CD4-positive, alpha-beta T cell treated with Interferon alpha-2 for 1 hour (primary cell): Measurements from ENCODE around the gene ETV7.
"Not testable (repeated sequence)": the region's sequence is repeated elsewhere in the genome, so short reads cannot be mapped to it uniquely, and the experiment has no call there.

Experiments
- DNase-seq, 2 donors: peaks; one replicate each; pipeline ENCODE4 v3.0.0-alpha.2; 2020 to 2022

ETV7 gene

DNA sequence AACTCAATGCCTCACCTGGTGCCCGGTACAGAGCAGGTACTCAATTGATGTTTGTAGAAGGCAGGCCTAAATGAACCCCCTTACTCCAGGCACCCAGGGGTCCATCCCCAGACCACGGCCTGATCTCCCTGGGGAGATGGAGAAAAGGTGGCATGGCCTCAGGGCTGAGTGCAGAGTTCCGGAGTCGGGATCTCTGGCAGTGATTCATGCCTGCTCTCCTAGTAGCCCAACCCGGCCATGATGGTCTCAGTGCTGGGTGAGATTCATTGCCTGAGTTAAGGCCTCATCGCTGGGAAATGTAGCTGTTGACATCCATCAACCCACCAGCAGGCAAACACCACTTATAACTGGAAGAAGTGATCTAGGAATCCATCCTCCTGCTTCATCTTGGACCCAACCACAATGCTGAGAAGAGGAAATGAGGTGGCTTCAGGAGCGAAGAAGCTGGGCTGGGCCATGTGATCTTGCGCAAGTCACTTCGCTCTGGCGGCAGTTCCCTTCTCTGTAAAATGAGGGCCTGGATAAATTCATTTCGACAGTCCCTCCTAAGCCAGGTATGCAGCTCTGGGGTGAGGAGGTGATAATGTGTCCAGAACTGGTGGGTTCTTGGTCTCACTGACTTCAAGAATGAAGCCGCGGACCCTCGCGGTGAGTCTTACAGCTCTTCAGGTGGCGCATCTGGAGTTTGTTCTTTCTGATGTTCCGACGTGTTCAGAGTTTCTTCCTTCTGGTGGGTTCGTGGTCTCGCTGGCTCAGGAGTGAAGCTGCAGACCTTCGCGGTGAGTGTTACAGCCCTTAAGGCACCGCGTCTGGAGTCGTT, 24.7 kb downstream of the ETV7 start:
- no peak for DNase-seq

DNA sequence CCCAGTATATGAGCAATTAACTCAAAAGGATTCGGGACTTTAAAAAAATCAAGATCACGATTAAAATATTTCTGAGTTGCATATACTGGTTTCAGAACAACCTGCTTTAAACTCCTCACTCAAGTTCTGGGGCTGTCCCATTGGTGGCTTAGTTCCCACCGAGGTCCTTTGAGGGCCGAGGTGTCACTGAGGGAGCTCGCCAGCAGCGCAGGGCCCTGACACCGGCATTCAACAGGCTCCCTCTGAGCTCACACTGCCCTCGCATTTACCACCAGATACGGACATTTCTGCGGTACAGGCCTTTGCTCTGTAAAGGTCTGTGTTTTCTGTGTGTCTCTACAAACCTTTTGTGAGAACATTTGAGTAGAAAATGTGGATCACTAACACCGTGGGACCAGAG, 26.4 kb downstream of the ETV7 start:
- DNase-seq: no peak

DNA sequence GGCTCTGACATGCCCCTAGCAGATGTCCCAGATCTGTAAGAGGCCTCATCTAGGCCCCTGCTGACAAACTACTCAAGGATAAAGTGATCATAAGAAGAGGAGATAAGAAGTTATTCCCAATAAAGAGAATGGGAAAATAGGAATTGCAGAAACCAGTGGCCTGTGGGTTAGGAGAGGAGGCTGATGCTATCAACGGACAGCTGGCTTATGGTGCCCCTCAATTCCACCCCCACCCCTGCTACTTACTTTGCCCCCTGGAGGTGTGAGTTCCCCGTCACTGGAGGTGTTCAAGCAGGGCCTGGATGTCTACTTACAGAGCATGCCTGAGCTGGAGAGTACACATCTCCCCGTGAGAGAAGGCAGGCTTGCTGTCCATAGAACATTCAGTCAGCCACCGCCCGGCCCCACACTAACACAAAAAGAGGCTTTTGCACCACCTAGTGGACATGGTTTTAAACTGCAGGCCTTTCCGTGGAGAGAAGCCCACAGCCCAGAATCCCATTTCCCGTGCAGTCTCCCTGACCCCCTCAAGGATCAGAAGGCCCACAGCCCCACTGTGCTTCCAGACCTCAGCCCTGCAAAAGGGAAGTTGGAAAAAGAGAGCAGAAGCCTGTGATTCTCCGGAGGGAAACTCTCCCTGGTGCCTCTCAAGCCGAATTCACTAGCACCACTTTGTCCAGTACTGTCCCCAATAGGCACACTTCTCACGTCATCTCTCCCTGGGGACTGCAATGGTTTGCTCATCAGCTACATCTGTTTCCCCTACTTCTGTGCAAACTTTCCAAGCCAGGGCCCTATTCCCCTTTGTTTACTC, 27.0 kb downstream of the ETV7 start:
- peak; percentile 71 to 78 for DNase-seq

DNA sequence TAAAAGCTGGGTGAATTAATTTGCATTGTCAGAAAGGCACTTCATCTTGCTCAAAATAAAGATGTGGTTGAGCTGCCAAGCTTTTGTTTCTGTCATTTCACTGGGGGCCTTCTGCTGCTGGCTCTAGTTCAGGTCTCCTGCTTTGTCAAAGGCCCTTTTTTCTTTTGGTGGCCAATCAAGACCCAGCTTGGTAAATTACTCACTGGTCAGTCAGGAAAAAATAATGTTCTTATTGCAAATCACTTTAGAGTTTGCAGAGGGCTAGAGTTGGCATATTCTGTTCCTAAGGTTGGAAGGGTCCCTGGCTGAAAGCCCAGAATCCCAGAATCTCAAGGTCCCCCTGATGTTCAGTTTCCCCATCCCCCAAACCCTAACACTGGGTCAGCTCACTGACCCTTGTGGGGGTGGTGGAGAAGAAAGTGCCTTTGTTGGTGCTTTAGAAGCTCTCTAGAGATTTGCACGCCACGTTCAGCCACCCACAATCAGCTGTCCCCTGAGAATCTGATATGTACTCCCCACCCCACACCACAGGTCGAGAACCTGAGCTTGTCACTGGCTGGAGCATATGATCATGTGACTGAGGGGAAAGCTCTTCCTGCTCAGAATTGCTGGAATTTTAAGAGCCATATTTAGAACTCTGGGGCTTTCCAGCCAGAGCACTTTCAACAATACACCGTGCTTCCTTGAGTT, 29.1 kb downstream of the ETV7 start:
- no peak for DNase-seq

DNA sequence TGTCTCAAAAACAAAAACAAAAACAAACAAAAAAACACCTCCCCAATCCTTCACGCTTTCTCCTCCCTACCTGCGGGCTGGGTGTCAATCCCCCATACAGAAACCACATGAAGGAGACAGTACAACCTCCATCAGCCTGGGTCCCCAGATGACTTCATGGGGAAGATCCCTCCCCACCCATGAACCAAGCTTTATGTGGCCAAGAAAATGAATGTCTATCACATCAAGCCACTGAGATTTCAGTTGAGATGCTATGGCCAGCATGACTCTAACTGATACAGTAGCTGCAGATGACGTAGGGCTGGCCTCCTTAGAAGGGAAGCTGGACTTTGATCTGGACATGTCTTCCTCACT, 29.6 kb downstream of the ETV7 start:
- DNase-seq: no peak

DNA sequence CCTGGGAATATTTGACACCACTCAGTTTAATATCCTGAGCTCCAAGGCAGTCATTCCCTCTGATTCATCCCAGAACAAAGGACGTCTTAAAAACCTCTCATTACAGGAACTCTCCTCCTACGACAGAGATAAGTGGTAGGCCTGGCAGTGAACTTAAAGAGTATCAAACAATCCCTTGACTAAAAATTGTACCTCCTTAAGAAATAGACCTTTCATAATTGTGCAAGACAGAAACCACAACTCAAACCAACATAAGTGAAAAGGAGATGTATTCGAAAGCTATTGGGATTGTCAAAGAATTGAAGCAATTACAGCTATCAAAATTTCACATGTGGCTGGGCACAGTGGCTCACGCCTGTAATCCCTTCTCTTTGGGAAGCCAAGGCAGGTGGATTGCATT, 31.6 kb downstream of the ETV7 start:
- DNase-seq: no peak

DNA sequence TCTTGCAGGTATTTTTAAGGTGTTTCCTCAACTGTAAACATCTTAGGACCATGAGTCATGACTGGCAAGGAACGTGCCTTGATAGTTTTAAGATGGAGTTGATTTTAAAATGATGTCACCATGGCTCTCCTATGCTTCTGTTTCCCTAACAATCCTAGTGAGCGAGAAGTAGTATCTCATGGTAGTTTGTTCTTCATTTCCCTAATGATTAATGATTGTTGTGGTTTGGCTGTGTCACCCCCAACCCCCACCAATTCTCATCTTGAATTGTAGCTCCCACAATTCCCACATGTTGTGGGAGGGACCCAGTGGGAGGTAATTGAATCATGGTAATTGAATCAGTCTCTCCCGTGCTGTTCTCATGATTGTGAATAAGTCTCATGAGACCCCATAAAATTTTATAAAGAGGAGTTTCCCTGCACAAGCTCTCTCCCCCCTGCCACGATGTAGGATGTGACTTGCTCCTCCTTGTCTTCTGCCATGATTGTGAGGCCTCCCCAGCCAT, 34.0 kb downstream of the ETV7 start:
- no peak for DNase-seq

DNA sequence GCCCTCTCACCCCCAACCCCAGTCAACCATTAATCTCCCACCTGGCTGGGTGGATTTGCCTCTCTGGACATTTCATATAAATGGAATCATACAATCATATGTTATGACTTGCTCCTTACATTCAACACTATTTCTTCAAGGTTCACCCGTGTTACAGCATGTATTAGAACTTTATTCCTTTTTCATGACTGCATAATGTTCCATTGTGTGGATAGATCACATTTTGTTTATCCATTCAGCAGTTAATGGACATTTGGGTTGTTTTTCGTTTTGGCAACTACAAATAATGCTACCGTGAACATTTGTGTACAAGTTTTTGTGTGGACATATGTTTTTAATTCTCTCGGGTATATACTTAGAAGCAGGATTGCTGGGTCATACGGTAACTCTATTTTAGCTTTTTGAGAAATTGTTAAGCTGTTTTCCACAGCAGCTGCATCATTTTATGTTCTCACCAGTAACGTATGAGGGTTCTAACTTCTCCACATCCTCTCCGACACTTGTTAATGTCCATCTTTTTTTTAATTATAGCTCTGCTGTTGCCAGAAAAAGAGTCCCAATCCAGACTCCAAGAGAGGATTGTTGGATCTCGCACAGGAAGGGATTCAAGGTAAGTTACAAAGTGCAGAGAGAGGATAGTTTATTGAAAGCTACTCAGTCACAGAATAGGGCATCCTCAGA, 34.9 kb downstream of the ETV7 start:
- no peak for DNase-seq

DNA sequence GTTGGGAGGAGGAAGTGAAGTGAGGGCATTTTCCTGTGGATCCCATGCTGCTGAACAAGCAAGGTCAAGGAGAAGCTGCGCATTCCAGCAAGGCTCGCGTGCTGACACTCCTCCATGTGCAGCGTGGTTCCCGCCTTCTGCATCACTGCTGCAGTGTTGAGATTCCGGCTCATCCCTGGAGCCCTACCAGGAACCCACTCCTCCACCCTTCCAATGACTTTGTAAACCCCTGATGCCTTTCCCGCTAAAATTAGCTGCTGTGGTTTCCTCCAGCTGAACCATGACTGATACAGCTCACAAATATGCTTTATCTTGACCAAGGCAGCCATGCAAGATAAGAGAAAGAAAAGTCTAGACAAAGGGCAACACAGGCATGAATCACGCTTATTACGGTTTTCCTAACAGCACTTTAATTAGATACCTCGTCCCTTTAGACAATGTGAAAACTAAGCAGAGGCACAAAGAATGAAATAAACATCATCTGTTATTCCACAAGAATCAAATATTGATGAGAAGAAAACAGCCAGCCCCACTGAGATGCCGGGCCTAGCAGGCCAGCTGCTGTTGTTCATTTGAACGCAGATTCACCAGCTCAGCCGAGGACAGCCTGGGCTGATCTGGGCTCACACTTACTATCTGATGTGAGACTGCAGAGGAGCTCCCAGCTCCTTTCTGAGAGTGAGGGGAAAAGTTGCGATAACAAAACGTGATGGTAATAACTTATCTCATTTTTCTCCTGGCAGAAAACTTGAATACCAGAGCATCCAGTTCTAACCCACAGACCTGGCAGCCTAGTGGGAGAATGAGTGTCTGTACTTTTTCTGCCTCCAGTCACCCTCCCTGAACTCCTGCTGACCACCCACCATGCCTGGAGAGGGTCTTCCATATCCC, 36.5 kb downstream of the ETV7 start:
- no peak for DNase-seq

DNA sequence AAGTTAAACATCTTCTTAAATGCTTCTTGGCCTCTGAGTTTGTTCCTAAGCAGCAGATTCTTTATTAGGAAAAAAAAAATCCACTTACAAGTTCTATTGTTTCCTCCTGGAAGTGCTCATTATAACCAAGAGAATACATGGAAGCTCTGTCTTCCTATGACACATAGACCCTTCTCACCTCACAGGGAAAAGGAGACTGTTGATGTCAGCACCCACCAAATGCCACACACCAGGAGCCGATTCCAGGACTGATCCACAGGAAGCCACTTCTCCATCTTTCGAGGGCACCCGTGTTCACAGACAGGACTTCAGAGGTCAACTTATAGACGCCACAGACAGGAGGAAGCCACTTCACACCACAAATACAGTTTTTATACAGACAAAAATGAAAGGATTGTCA, 37.4 kb downstream of the ETV7 start:
- DNase-seq: no peak

DNA sequence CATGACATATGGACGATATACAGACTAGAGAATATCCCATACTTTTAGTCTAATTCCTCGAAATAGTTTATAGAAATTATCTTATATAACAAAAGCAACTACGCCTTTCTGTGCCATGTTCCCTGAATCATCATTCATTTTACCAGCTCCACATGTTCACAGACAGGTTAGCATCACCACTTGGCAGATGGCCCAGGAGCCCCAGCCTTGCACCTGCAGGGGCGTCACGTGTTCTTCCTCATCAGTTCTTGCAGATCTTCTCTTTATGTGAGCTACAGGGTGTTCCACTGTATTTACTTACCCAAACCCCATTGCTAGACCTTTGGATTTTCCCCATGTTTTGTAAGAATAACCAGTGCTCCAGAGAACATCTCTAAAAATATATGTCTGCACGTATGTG, 38.2 kb downstream of the ETV7 start:
- no peak for DNase-seq

DNA sequence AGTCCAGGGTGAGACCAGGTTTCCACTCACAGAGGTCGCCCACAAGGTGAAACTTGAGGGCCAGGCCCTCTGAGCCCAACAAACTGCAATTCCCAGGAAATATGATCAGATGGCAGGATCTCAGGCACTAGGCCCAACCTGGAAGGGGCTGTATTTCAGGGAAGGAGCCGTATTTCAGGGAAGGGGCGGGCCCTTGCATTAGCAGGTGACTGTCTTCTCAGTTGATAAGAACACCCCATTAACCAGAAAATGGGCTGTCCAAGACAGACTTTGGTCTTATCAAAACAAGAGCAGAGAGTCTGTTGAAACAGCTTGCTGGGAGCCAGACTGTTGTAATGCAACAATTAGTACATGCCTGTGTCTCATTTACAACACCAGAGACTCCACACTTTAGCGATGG, 39.8 kb downstream of the ETV7 start:
- no peak for DNase-seq

DNA sequence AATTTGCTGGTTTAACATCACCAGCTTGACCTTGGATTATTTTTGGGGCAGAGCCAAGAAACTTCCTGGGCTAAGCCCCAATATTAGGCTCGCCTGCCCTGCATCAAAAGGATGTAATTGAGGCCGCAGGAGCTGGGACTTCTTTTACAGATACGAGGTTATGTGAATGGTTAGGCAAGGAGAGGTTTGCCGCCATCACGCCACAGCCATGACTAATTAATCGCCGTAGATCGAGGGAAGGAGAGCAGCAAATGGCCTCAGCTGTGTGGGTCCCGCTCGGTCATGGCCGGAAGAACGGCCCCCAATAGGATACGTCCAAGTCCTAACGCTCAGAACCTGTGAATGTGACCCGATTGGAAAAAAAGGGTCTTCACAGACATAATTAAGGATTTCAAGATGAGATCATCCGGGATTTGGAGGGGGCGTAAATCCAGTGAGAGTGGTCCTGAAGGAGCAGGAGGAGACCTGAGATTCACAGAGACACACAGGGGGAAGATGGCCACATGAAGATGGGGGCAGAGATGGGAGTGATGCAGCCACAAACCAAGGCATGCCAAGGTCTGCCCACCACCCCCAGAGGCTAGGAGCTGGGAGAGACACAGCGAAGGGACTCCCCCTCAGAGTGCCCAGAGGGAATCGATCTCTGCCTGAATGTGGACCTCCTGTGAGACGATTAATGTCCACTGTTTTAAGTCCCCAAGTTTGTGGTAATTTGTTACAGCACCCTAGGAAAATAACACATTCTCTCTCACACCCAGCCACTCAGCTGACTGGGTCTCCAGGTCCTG, 40.8 kb downstream of the ETV7 start:
- no peak for DNase-seq

DNA sequence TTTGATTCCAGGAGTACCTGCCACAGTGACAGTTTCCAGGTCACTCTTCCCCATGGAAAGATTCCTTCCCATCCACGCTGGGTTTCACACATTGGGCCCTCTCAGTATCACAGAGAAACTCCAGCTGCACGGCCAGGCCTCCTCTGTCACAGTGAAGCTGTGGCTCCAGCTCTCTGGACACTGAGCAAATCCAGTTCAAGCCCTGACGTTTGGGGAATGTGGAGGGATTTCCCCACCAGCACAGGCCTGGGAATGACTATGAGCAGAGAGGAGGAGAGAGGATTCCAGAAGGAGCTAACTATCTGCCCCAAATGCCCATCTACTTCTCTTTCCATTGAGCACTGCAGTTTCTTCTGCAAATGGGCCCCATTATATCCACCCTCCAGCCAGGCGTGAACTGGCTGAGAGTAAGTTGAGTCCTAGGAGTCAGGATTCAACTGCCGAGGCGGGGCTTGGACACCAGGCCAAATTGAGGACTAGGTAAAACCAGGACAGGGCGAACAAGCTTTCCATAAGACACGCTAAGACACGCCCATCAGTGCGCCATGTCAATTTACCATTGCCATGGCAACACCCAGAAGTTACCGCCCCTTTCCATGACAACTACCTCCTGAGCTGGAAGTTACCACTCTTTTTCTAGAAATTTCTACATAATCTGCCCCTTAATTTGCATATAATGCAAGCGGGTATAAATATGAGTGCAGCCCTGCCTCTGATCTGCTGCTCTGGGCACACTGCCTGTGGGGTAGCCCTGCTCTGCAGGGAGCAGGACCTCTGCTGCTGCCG, 41.6 kb downstream of the ETV7 start:
- DNase-seq: no peak

DNA sequence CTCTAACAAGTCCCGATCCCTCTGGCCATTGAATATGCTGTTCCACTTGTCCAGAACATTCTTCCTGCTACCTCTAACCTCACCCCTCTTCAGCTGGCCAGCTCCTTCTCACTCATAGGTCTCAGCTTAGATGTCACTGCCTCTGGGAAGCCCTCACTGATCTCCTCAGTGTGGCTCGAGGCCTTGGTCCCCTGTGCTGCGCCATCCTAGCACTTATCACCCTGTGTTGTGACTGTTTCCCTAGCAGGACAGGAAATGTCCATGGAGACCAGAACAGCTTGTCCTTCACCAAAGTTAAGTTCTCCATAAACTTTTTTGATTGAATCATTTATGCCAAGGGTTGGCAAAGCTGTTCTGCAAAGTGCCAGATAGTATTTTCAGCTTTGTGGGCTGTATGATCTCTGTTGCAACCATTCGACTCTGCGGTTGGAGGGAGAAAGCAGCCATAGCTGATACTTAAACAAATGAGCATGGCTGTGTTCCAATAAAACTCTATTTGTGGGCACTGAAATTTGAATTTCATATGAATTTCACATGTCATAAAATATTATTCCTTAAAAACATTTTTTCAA, 44.3 kb downstream of the ETV7 start:
- DNase-seq: no peak

DNA sequence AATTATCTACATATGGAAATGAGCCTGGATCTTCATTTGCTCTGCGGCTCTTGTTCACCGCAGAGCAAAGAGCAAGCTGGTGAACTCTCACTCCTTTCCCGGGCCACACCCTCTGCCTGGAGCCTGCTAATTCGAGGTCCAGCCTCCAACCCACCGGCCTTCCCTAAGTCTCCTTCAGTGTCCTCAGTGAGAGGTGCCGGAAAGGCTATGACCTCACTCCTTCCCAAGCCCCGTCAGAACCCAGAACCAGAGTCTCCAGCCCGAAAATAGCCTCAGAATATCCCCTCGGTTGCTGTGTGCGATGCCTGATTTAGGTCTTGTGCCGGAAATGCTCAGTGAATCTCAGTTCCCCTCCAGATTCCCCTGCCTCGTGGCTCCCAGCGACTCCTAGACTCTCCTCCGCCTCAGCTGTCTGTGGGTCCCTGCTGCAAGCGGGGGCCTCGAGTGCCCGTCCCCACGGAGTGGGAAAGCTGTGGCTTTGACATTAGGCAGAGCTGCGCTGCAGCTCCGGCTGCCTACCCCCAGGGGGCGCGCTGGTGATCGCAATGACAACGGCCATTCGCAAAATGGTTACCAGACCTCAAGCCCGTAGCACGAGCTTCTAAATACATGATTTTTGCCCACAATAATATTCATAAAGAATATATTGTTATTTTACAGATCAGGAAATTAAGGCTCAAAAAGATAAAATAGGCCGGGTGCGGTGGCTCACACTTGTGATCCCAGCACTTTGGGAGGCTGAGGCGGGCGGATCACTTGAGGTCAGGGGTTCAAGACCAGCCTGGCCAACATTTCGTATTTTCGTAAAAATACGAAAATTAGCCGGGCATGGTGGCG, 46.6 kb downstream of the ETV7 start:
- DNase-seq: peak; percentile 72 to 78

DNA sequence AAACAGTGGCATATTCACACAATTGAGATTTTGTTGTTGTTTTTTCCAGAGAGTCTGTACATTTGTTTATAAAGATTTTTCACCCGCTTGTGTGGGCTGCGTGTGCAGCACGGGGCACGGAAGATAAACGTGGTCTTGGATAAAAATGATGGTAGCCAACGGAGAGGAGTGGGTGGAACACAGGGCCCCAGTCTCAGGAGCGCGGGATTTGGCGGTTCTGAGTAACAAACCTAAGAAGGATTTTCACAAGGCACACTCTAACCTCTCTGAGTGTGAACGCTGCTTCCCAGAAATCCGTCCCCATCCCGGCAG, 47.2 kb downstream of the ETV7 start:
- no peak for DNase-seq

DNA sequence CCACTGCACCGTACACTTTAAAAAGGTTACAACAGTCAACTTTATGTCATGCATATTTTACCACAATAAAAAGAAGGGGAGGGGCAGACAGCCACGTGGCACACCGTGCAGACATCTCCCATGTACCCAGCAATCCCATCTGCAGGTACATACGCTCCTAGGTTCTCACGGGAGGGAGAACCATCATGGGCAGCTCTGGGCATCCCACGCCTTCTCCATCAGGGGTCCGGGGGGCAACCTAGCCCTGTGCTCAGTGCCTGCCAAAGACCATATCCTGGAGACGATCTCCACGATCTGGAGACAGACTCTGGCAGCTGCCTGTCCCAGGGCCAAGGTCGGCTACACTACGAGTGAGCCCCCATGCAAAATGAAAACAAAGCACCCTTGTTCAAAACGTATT, 48.3 kb downstream of the ETV7 start:
- no peak for DNase-seq

DNA sequence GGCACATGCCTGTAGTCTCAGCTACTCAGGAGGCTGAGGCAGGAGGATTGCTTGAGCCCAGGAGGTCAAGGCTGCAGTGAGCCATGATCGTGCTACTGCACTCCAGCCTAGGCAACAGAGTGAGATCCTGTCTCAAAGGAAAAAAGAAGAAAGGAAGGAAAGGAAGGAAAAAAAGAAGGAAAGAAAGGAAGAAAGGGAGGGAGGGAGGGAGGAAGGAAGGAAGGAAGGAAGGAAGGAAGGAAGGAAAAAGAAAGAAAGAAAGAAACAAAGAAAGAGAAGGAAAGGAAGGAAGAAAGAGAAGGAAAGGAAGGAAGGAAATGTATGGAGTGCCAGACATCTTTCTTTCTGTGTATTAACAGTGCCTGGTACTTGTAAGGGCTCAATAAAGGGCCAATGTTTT, 49.2 kb downstream of the ETV7 start:
- not testable (repeated sequence) for DNase-seq
